GM21529 (cell line): ENCODE results near the gene POP5.
"Not testable (repeated sequence)": the region's sequence is repeated elsewhere in the genome, so short reads cannot be mapped to it uniquely, and the experiment has no call there.

ENCODE experiments used
- ATAC-seq: cut with Tn5 transposase; IDR thresholded peaks from one replicate; pipeline ENCODE4 v1.9.1; 2021; ENCODE audit not compliant: unreplicated experiment

POP5 gene, protein sequence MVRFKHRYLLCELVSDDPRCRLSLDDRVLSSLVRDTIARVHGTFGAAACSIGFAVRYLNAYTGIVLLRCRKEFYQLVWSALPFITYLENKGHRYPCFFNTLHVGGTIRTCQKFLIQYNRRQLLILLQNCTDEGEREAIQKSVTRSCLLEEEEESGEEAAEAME

GRCh38 chr12:120580787-120581723 is at the start of gene POP5:
TSS of gene POP5 (minus strand) at chr12:120581402. CDS start at chr12:120581362, 40 bp downstream.
- peak; percentile 93 for ATAC-seq

GRCh38 chr12:120630104-120630892 is 49.1 kb upstream of the POP5 start:
- ATAC-seq, result no peak

DNA sequence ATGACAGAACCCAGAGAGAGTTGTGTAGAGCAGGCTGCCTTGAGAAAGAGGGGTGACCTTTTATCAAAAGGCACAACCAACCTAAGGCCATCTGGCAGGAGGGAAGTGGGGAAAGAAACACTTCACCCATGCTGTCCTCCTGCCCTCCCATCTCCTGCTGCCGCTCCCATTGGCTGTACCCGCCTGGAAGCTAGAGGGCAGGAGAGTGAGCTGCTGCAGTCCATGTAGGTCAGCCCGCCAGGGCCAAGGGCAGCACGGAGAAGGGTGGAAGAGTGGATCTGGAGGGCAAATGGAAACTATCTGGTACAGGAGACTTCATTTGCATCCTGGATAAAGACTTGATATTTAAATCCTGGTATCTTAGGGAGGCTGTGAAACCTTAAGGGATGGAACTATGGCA is 47.7 kb upstream of the POP5 start:
- ATAC-seq, result no peak

- no peak for ATAC-seq
These were observed 44.6 kb upstream of the POP5 start for GRCh38 chr12:120625557-120626419.

- no peak for ATAC-seq
These were observed 39.4 kb upstream of the POP5 start for GRCh38 chr12:120620624-120621023.

GRCh38 chr12:120618954-120619615 is 37.9 kb upstream of the POP5 start:
- no peak for ATAC-seq

DNA sequence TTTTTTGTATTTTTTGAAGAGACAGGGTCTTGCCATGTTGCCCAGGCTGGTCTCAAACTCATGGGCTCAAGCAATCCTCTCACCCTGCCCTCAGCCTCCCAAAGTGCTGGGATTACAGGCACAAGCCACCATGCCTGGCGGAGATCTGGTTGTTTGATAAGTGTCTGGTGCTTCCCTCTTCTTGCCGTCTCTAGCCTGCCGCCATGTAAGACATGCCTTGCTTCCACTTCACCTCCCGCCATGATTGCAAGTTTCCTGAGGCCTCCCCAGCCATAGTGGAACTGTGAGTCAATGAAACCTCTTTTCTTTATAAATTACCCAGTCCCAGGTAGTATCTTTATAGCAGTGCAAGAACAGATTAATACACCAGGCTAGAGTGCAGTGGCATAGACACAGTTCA is 36.6 kb upstream of the POP5 start:
- ATAC-seq, result not testable (repeated sequence)

GRCh38 chr12:120617193-120617592 is 36.0 kb upstream of the POP5 start:
- ATAC-seq, result not testable (repeated sequence)

- no peak for ATAC-seq
These were observed 33.6 kb upstream of the POP5 start for GRCh38 chr12:120614848-120615247.

DNA sequence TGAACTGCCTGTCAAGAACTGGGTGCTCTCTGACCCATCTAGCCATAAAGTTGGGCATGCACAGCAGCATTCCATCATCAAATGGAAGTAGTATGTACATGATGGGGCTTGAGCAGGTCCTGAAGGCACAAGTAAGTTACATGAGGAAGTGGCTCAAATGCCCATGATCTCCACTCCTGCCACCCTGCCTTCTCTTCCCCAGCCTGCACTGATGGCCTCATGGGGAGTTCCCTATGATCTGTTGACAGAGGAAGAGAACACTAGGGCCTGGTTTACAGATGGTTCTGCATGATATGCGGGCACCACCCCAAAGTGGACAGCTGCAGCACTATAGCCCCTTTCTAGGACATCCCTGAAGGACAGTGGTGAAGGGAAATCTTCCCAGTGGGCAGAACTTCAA is 30.3 kb upstream of the POP5 start:
- not testable (repeated sequence) for ATAC-seq

DNA sequence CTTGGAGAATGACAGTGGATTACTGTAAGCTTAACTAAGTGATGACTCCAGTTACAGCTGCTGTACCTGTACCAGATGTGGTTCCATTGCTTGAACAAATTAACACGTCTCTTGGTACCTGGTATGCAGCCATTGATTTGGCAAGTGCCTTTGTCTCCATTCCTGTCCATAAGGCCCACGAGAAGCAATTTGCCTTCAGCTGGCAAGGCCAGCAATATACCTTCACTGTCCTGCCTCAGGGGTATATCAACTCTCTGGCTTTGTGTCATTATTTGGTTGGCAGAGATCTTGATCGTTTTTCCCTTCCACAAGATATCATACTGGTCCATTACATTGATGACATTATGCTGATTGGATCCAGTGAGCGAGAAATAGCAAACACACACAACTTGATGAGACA is 29.4 kb upstream of the POP5 start:
- no peak for ATAC-seq

- not testable (repeated sequence) for ATAC-seq
These were observed 21.2 kb upstream of the POP5 start for GRCh38 chr12:120602416-120602815.

DNA sequence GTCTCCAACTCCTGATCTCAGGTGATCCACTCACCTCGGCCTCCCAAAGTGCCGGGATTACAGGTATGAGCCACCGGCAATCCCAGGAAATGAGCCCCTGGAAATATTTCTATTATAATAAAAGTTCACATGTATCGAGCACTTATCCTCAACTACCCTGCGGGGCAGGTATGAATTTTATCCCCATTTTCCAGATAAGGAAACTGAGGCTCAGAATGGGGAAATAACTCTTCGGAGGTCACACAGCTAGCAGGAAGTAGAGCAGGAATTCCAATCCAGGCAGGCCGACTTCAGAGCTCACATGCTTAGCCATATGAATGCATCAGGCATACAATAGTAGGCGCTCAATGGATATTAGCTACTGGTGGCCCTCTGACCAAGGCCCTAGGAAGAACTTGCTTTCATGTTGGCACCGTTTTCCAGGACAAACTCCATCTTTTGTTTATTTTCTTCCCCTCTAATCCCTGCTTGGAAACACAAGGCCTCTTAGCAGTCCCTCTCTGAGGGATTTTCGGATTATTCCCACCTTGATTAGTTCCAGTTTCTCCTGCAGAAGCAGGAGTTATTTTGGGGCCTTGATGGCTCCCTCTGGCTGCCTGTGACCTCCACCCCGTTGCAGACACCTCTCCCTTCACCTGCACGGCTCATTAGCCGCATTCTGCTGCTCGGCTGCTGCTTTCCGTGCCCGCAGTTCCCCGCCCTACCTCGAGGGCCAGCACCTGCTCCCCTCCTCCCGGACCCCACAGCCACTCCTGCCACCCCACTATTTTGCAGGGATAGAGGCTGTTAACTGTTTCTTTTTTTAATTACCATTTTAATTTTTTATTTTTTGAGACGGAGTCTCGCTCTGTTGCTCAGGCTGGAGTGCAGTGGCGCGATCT is 18.7 kb upstream of the POP5 start:
- no peak for ATAC-seq

- ATAC-seq, result no peak
These were observed 17.7 kb upstream of the POP5 start for GRCh38 chr12:120598674-120599463.

GRCh38 chr12:120597861-120598260 is 16.7 kb upstream of the POP5 start:
- ATAC-seq, result no peak

DNA sequence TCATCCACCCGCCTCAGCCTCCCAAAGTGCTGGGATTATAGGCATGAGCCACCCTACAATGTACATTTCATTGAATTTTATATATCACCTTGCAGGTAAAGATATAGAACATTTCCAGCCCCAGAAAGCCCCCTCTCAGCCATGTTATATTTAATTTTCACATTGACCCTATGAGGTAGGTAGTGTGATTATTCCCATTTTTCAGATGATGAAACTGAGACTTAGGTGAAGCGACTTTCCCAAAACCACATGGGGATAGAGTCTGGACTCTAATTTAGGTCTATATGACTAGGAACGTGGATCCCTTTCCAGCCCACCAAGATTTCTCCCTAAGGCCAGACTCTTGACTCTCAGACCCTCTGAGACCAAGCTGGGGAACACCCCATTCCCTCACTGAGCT is 15.7 kb upstream of the POP5 start:
- ATAC-seq, result no peak

GRCh38 chr12:120592121-120593049 is 11.2 kb upstream of the POP5 start:
- no peak for ATAC-seq
